Uterus (tissue), 2 donors: ENCODE results near the gene PRDM13.

Source experiments
- POLR2A ChIP-seq, 2 donors: fragments of 450-650 bp; IDR thresholded peaks; one replicate each; pipeline ENCODE4 v1.6.1; 2016; ENCODE audit warnings: antibody characterized with exemption in 2 of 2, mild to moderate bottlenecking in 1 of 2, moderate library complexity in 1 of 2
- TF ChIP-seq, protein P1 (sequence below), 4 experiments: fragments of 200-600 bp in 2 of 4; fragments of 450-650 bp in 2 of 4; sonication (generic) in 2 of 4; IDR thresholded peaks; one replicate each; pipeline ENCODE4 v1.5.1; 2016 to 2019; ENCODE audit warnings: antibody characterized with exemption in 4 of 4, mild to moderate bottlenecking in 2 of 4, moderate library complexity in 1 of 4

GRCh38 chr6:99607416-99608036 is 893 bp downstream of the PRDM13 start:
- TF ChIP-seq, protein P1, sequence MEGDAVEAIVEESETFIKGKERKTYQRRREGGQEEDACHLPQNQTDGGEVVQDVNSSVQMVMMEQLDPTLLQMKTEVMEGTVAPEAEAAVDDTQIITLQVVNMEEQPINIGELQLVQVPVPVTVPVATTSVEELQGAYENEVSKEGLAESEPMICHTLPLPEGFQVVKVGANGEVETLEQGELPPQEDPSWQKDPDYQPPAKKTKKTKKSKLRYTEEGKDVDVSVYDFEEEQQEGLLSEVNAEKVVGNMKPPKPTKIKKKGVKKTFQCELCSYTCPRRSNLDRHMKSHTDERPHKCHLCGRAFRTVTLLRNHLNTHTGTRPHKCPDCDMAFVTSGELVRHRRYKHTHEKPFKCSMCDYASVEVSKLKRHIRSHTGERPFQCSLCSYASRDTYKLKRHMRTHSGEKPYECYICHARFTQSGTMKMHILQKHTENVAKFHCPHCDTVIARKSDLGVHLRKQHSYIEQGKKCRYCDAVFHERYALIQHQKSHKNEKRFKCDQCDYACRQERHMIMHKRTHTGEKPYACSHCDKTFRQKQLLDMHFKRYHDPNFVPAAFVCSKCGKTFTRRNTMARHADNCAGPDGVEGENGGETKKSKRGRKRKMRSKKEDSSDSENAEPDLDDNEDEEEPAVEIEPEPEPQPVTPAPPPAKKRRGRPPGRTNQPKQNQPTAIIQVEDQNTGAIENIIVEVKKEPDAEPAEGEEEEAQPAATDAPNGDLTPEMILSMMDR (IDR thresholded peaks at IDR 0.05) = no peak
- TF ChIP-seq POLR2A (IDR thresholded peaks at IDR 0.05) = no peak
